IMR-90 (cell line): ENCODE data around the gene ACP4. TPM values are rescaled to one million over a fixed set of nuclear protein-coding genes. Genes with fewer than 3 reads are reported as not detected.

Experiments used
- ATAC-seq: fragments of 200-7000 bp; cut with Tn5 transposase; 2 replicates; pipeline ENCODE4 v1.9.1; 2020; ENCODE audit warnings: low read depth, mild to moderate bottlenecking, moderate library complexity
- BruUV-seq: library from RNA; stranded (reverse); fragments of 400-500 nt; replicated peaks from 2 replicates; lab custom pipeline; 2021; lab: Mats Ljungman, UMichigan
- CTCF ChIA-PET: fragments of 300-600 bp; formaldehyde crosslinking; extraction: SDS; loops from one replicate; lab custom pipeline; 2021; ENCODE audit warnings: antibody characterized with exemption; lab: Yijun Ruan, JAX
- POLR2A ChIA-PET: fragments of 300-600 bp; sonication (Branson Sonifier 250); formaldehyde crosslinking; loops from one replicate; lab custom pipeline; 2022; ENCODE audit warnings: antibody characterized with exemption; ENCODE audit not compliant: unreplicated experiment; lab: Charles Lee
- DNase-seq: peaks from one replicate; pipeline ENCODE4 v3.0.0; 2013
- H2AFZ ChIP-seq: replicated peaks from 2 replicates; pipeline ENCODE3; 2013; ENCODE audit warnings: low read length, mild to moderate bottlenecking; ENCODE audit not compliant: poor library complexity
- H2AK5ac ChIP-seq: 2 replicates; pipeline ENCODE4 v1.6.1; 2013; ENCODE audit warnings: low read depth, low read length, inconsistent platforms
- H2AK9ac ChIP-seq: replicated peaks from 2 replicates; pipeline ENCODE3; 2013; ENCODE audit warnings: mild to moderate bottlenecking, low read depth, low read length, moderate library complexity; ENCODE audit not compliant: poor library complexity
- H2BK120ac ChIP-seq: 2 replicates; pipeline ENCODE4 v1.6.1; 2013; ENCODE audit warnings: low read depth, low read length, inconsistent platforms
- H2BK15ac ChIP-seq: 3 replicates; pipeline ENCODE4 v1.6.1; 2013; ENCODE audit warnings: low read depth, low read length, inconsistent platforms
- H2BK20ac ChIP-seq: 2 replicates; pipeline ENCODE4 v1.6.1; 2013; ENCODE audit warnings: low read depth, mild to moderate bottlenecking, inconsistent platforms, low read length, moderate library complexity
- H2BK5ac ChIP-seq: 2 replicates; pipeline ENCODE4 v1.6.1; 2013; ENCODE audit warnings: mild to moderate bottlenecking, low read depth, low read length, inconsistent platforms; ENCODE audit not compliant: poor library complexity, severe bottlenecking
- H3K14ac ChIP-seq: replicated peaks from 2 replicates; pipeline ENCODE4 v1.6.1; 2013; ENCODE audit warnings: low read depth, low read length, inconsistent platforms
- H3K18ac ChIP-seq: 2 replicates; pipeline ENCODE4 v1.6.1; 2013; ENCODE audit warnings: low read depth, low read length, control low read depth
- H3K23ac ChIP-seq: 2 replicates; pipeline ENCODE4 v1.6.1; 2013; ENCODE audit warnings: low read depth, low read length, inconsistent platforms
- H3K27ac ChIP-seq: 2 replicates; pipeline ENCODE4 v1.5.1; 2013; ENCODE audit warnings: mild to moderate bottlenecking, control low read depth, low read length; ENCODE audit not compliant: insufficient read depth
- H3K27me3 ChIP-seq: 2 replicates; pipeline ENCODE4 v1.6.1; 2013; ENCODE audit warnings: low read length; ENCODE audit not compliant: control insufficient read depth, insufficient read depth
- H3K36me3 ChIP-seq: 2 replicates; pipeline ENCODE4 v1.6.1; 2013; ENCODE audit warnings: low read length, mixed read lengths; ENCODE audit not compliant: control insufficient read depth, insufficient read depth
- H3K4ac ChIP-seq: 2 replicates; pipeline ENCODE4 v1.6.1; 2013; ENCODE audit warnings: low read depth, low read length, inconsistent platforms
- H3K4me1 ChIP-seq: 2 replicates; pipeline ENCODE4 v1.6.1; 2013; ENCODE audit warnings: low read length, mixed read lengths; ENCODE audit not compliant: control insufficient read depth, insufficient read depth
- H3K4me2 ChIP-seq: 2 replicates; pipeline ENCODE4 v1.6.1; 2013; ENCODE audit warnings: low read depth, mild to moderate bottlenecking, control low read depth, low read length, moderate library complexity
- H3K4me3 ChIP-seq: 2 replicates; pipeline ENCODE4 v1.5.1; 2013; ENCODE audit warnings: low read depth, mild to moderate bottlenecking, control low read depth, low read length, moderate library complexity; ENCODE audit not compliant: insufficient read depth
- H3K56ac ChIP-seq: 2 replicates; pipeline ENCODE4 v1.6.1; 2013; ENCODE audit warnings: low read length, inconsistent platforms; ENCODE audit not compliant: insufficient read depth; ENCODE audit errors: extremely low read depth
- H3K79me1 ChIP-seq, 2 experiments: 2 replicates each; pipeline ENCODE4 v1.6.1; 2013; ENCODE audit warnings: low read length in 2 of 2, inconsistent platforms in 1 of 2, low read depth in 1 of 2
- H3K9ac ChIP-seq: 2 replicates; pipeline ENCODE4 v1.6.1; 2013; ENCODE audit warnings: low read depth, low read length, control low read depth
- H3K9me1 ChIP-seq: 2 replicates; pipeline ENCODE4 v1.6.1; 2013; ENCODE audit warnings: low read length, inconsistent platforms; ENCODE audit not compliant: insufficient read depth
- H3K9me3 ChIP-seq: 2 replicates; pipeline ENCODE4 v1.6.1; 2013; ENCODE audit warnings: low read length; ENCODE audit not compliant: control insufficient read depth, insufficient read depth
- H4K20me1 ChIP-seq: 2 replicates; pipeline ENCODE4 v1.6.1; 2013; ENCODE audit warnings: low read length, inconsistent platforms; ENCODE audit not compliant: insufficient read depth
- H4K5ac ChIP-seq: 2 replicates; pipeline ENCODE4 v1.6.1; 2013; ENCODE audit warnings: mild to moderate bottlenecking, low read depth, low read length, control low read depth
- H4K8ac ChIP-seq, 2 experiments: 2 replicates each; pipeline ENCODE4 v1.6.1; 2013; ENCODE audit warnings: low read depth in 2 of 2, low read length in 2 of 2, control low read depth in 1 of 2, inconsistent platforms in 1 of 2
- H4K91ac ChIP-seq: 2 replicates; pipeline ENCODE4 v1.6.1; 2013; ENCODE audit warnings: low read depth, low read length, inconsistent platforms; ENCODE audit not compliant: insufficient read depth
- FOS ChIP-seq: fragments of 150-350 bp; IDR thresholded peaks from 2 replicates; pipeline ENCODE4 v1.6.1; 2016; ENCODE audit warnings: low read depth, low read length
- POLR2A ChIP-seq: IDR thresholded peaks from 2 replicates; pipeline ENCODE4 v1.6.1; 2012; ENCODE audit warnings: mild to moderate bottlenecking, low read depth, low read length
- WGBS, 2 experiments: methylation state at CpG; one replicate each; pipeline versions ENCODE4 v1.1.5 to v1.1.7; 2013; ENCODE audit warnings: missing lambda C conversion rate in 2 of 2; ENCODE audit not compliant: insufficient read length in 1 of 2; ENCODE audit errors: extremely low coverage in 2 of 2; 5-methylcytosine and 5-hydroxymethylcytosine counted together
- dilution Hi-C: fragments of 300-500 bp; cut with HindIII; formaldehyde crosslinking; loops from one replicate; pipeline ENCODE4 v1.14.3; 2018; ENCODE audit warnings: low sequenced_read_pairs; ENCODE audit not compliant: unreplicated experiment
- in situ Hi-C: fragments of 300-500 bp; cut with MboI; formaldehyde crosslinking; loops from 3 replicates; pipeline ENCODE4 v1.14.3; 2019; ENCODE audit warnings: low sequenced_read_pairs, inconsistent platforms, mixed read lengths
- intact Hi-C: fragments of 100-400 bp; cut with micrococcal nuclease; formaldehyde crosslinking; loops from 2 replicates; pipeline ENCODE4 v1.10.0; 2022
- polyA plus RNA-seq, 3 experiments: library from polyadenylated mRNA; depleted of rRNA; stranded (reverse); fragments of >200 nt; gene quantifications; 2 replicates each; pipeline ENCODE4 v1.2.3, GENCODE V29; 2012; ENCODE audit warnings: low replicate concordance in 1 of 3
- total RNA-seq: library from RNA; depleted of rRNA; stranded (reverse); fragments of >200 nt; gene quantifications from 2 replicates; pipeline ENCODE4 v1.2.3, GENCODE V29; 2012

ACP4 gene
- total and polyA plus RNA-seq, 2 of the 4 experiments (the other 2 are of a cell fraction) = not detected

DNA sequence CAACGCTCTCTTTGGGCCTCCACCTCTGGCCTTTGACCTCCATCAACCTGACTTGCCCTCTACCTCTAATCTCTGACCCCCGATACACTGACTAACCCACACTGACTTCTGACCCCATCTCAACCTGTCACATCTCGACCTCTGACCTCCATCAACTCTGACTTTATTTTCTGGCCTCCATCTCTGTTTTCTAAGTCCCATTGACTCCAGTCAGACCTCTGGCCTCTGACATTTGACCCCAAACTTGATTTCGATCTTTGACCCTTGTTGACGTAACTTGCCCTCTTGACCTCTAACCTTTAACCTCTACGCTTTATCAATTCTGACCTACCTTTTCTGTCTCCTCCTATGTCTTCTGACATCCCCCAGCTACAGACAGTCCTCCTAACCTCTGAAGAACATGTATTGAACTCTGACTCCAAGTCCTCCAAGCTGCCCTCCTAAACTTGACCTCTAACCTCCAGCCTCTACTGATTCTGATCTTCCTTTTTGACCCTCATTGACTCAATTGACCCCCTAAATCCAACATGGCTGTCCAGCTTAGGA lies 780 bp downstream of the ACP4 start:
- Histone ChIP-seq H2AK5ac (no peak overlapping the region), H4K8ac (no peak overlapping the region), H3K27ac (no peak overlapping the region), H4K20me1 (peaks cover 22% of the 10 kb centered on the region), H3K9me1 (peaks cover 3% of the 10 kb centered on the region), H3K4me3 (no peak overlapping the region), H2AFZ (no peak overlapping the region), H3K56ac (no peak overlapping the region), H3K4me1 (no peaks in the 10 kb centered on the region), H4K5ac (no peak overlapping the region), H2BK120ac (no peak overlapping the region), H3K27me3 (no peaks in the 10 kb centered on the region), H4K91ac (no peak overlapping the region), H3K23ac (no peak overlapping the region), H3K14ac (no peak overlapping the region), H2BK5ac (no peak overlapping the region), H3K79me1 (no peaks in the 10 kb centered on the region), H3K4ac (no peak overlapping the region), H3K9ac (no peak overlapping the region), H3K9me3 (no peaks in the 10 kb centered on the region), H3K4me2 (no peak overlapping the region), H3K36me3 (peaks cover 3% of the 10 kb centered on the region; the same call in 1 of the 2 replicates), H2AK9ac (no peak overlapping the region), H2BK15ac (no peak overlapping the region), H3K18ac (no peak overlapping the region), H2BK20ac (no peak overlapping the region)
- in situ Hi-C loops = no loop called here
- intact Hi-C loops = no loop called here
- ATAC-seq (no peak), DNase-seq (no peak)
- WGBS, 2 experiments = 76% methylated on average over 2 of the region's 6 CpGs; no CpG with 5 or more reads in 1 of the 2 experiments
- dilution Hi-C loops = no loop called here
- CTCF ChIA-PET = no interaction called here
- BruUV-seq = no TSS peak
- no peak for TF ChIP-seq POLR2A
- TF ChIP-seq FOS = no peak
- POLR2A ChIA-PET = no interaction called here
